GM19193 (cell line): ENCODE results near the gene IGLL5.

Experiments used
- POLR2A ChIP-seq: IDR thresholded peaks from 4 replicates; pipeline ENCODE4 v1.6.1; 2011; ENCODE audit not compliant: insufficient read depth, insufficient read length; ENCODE audit errors: extremely low read depth

The IGLL5 gene

DNA sequence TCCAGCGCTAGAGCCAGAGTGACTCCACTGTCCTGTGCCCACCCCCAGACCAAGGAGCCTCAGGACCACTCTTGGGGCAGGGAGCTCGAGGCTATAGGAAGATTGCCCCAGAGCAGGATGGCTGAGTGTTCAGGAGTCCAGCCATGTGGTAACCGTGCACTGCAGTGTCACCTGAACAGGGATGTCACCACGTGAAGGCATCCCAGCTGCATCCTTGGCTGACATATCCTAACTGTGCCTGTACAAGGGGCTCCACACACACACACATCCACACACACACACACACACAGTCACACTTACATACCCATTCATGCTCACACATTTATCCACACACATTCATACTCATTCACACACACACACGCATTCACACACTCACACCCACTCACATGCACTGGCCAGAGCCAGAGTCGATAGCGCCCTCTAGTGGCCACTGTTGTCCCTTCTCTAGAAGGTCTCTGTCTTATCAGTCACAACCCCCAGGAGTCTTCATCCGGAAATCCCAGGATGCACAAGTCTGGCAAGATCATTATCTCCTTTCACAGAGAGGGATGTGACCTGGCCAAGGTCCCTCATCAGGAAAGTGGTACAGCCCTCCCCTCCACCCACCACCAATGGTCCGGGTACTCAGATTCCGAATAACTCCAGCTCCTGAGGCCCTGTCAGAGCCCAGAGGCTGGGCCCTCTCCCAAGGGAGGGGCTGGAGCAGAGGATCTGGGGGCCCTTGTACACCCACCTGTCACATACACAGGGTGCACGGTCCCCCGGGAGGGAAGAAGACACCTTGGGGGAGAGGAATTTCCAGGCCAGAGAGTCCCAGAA is 55.1 kb downstream of the IGLL5 start:
- TF ChIP-seq POLR2A = no peak

DNA sequence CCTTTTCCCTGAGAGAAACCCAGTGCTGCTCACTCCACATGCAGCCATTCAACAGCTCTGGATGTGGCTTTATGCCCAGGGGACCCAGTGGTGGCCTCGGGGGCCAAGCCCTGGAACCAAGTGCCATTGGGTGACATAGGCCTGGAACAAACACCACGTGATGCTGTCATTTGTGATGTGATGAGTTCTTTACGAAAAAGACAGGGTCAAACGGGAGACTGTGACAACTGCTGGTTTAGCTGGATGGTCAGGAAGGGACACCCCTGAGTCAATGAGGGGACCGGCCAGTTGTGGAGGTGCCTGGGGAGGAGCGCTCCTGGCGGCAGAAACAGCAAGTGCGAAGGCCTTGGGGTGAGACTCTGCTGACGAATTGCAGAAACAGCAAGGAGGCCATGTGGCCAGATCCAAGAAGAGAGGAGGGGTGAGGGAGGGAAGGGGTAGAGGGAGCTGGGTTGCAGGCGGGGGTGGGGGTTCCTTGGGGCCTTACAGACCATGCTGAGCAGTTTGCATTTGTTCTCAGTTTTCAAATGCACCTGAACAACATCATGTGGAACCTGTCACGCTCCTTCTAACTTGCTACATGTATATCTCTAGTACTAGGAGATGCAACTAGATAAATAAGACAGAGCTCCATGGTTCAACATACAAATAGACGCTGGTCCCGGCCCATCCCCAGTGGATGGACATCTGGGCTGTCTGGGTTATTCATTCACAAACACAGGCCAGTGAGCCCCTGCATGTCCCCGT is 56.1 kb downstream of the IGLL5 start:
- no peak for TF ChIP-seq POLR2A

DNA sequence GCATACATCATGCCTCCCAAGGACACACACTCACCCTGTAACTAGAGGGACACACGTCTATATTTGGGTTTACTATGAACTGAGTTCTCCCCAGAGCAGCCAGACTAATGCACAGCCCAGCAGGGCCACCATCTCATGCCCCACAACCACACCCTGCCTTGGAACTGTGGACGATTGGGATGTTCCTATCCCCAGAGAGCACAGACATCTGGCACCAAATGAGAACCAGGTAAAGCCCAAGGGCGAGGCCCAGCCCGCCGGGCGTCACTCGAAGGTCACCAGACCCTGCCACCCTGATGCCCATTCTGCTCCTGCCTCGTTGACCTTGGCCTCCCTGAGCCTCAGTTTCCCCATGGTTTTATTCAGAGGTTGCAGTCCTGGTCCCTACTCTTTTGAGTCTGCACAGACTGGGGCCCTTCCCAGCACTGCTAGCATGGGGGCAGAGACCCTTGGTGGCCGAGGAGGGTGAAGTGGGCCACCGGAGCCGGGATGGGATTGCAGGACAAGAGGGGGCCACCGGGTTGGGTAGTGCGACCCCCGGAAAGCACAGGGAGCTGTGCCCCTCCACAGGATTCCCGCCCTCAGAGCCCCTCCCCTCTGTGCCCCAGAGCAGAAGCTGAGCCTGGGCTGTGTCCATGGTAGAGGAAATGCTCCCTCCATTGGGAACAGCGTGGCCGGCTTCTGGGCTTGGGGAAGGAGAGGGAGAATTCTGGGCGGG is 56.8 kb downstream of the IGLL5 start:
- TF ChIP-seq POLR2A = no peak

DNA sequence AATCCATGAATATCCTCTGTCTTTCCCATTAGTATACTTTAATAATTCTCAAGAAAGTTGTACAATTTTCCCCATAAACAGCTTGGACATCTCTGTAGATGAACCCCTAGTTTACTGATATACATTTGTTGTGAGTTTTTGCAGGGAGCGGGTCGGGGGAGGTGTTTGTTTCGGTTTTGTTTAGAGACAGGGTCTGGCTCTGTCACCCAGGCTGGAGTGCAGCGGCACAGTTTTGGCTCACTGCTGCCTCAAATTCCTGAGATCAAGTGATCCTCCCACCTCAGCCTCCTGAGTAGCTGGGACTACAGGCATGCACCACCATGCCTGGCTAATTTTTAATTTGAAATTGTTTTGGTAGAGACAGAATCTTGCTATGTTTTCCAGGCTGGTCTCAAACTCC is 57.6 kb downstream of the IGLL5 start:
- no peak for TF ChIP-seq POLR2A
